RWPE1 (cell line): ENCODE data around the gene TADA1.

Experiments used
- CTCF ChIA-PET: fragments of 350-600 bp; sonication (Branson Sonifier 250); formaldehyde crosslinking; extraction: SDS; loops from one replicate; lab custom pipeline; 2021; lab: Yijun Ruan, JAX
- POLR2A ChIA-PET: fragments of 400-600 bp; formaldehyde crosslinking; extraction: SDS; loops from one replicate; lab custom pipeline; 2020; ENCODE audit warnings: antibody characterized with exemption; ENCODE audit not compliant: low non-redundant PET; lab: Yijun Ruan, JAX
- DNase-seq: peaks from one replicate; pipeline ENCODE4 v3.0.0; 2012; ENCODE audit warnings: low spot score
- H3K27ac ChIP-seq: fragments of 450-650 bp; 2 replicates; pipeline ENCODE4 v1.5.1; 2017
- CTCF ChIP-seq: fragments of 450-650 bp; conservative IDR thresholded peaks from 2 replicates; pipeline ENCODE4 v1.5.1; 2017; ENCODE audit warnings: low read depth, mild to moderate bottlenecking

TADA1 gene

GRCh38 chr1:166857995-166858394 is 18.1 kb downstream of the TADA1 start:
- DNase-seq = no peak
- ChIA-PET CTCF (no interaction called here), POLR2A (no interaction called here)
- TF ChIP-seq CTCF = no peak
- no peak overlapping the region for H3K27ac ChIP-seq

GRCh38 chr1:166855558-166855957 is 20.5 kb downstream of the TADA1 start:
- DNase-seq = no peak
- POLR2A ChIA-PET = no interaction called here
- no peak for TF ChIP-seq CTCF
- no peak overlapping the region for H3K27ac ChIP-seq
- CTCF ChIA-PET = no interaction called here

GRCh38 chr1:166852918-166853317 is 23.1 kb downstream of the TADA1 start:
- POLR2A ChIA-PET = no interaction called here
- TF ChIP-seq CTCF = no peak
- CTCF ChIA-PET = interaction anchor here (0.7 kb wide), 1 partner anchor 14 kb away, joined by 3 read pairs; the partner anchor contains the start of gene POGK

GRCh38 chr1:166849135-166849534 is 26.9 kb downstream of the TADA1 start:
- TF ChIP-seq CTCF = no peak
- no peak for DNase-seq
- ChIA-PET CTCF (no interaction called here), POLR2A (no interaction called here)
- no peak overlapping the region for H3K27ac ChIP-seq

More at GRCh38 chr1:166852918-166853317, 23.1 kb downstream of the TADA1 start:
- no peak overlapping the region for H3K27ac ChIP-seq
- no peak for DNase-seq

GRCh38 chr1:166848193-166848592 is 27.9 kb downstream of the TADA1 start:
- POLR2A ChIA-PET = interaction anchor here (0.6 to 0.7 kb wide), 2 partner anchors 17 to 23 kb away, joined by 3 read pairs; no protein-coding TSS in a partner anchor
- CTCF ChIA-PET = no interaction called here
- H3K27ac ChIP-seq = no peak overlapping the region
- no peak for DNase-seq
- TF ChIP-seq CTCF = no peak

- POLR2A ChIA-PET = no interaction called here
- H3K27ac ChIP-seq = no peak overlapping the region
- CTCF ChIA-PET = no interaction called here
- no peak for DNase-seq
- TF ChIP-seq CTCF = no peak
Observed at GRCh38 chr1:166844791-166845190, 31.3 kb downstream of the TADA1 start.
